DND-41 (cell line): Measurements from ENCODE around the gene BTBD8.

Experiments used
- ATAC-seq: fragments of 200-7000 bp; cut with Tn5 transposase; 3 replicates; pipeline ENCODE4 v1.9.1; 2021; ENCODE audit warnings: low read depth; ENCODE audit not compliant: insufficient read depth
- DNase-seq: peaks from one replicate; pipeline ENCODE4 v3.0.0-alpha.2; 2020
- H2AFZ ChIP-seq: 2 replicates; pipeline ENCODE4 v1.6.0; 2012; ENCODE audit warnings: low read depth, low read length
- H3K27ac ChIP-seq: 2 replicates; pipeline ENCODE4 v1.5.1; 2012; ENCODE audit warnings: low read length, inconsistent platforms
- H3K27me3 ChIP-seq: fragments of 200-600 bp; sonication (generic); 2 replicates; pipeline ENCODE4 v1.6.0; 2012; ENCODE audit warnings: low read length, mild to moderate bottlenecking, inconsistent platforms; ENCODE audit not compliant: insufficient read depth, poor library complexity
- H3K36me3 ChIP-seq: 2 replicates; pipeline ENCODE4 v1.5.1; 2012; ENCODE audit warnings: low read length, inconsistent platforms; ENCODE audit not compliant: insufficient read depth
- H3K4me1 ChIP-seq: 2 replicates; pipeline ENCODE4 v1.5.1; 2012; ENCODE audit warnings: mild to moderate bottlenecking, low read length; ENCODE audit not compliant: insufficient read depth
- H3K4me2 ChIP-seq: 2 replicates; pipeline ENCODE4 v1.6.0; 2012; ENCODE audit warnings: mild to moderate bottlenecking, moderate library complexity, low read length, inconsistent platforms; ENCODE audit not compliant: insufficient read depth
- H3K4me3 ChIP-seq, 2 experiments: fragments of 200-600 bp in 1 of 2; shearing (Covaris generic) in 1 of 2; 2 replicates each; pipeline ENCODE4 v1.5.1; 2012 to 2016; ENCODE audit warnings: inconsistent platforms in 2 of 2, low read length in 2 of 2, mild to moderate bottlenecking in 2 of 2, low read depth in 1 of 2, moderate library complexity in 1 of 2
- H3K79me2 ChIP-seq: 2 replicates; pipeline ENCODE4 v1.6.0; 2012; ENCODE audit warnings: low read length, inconsistent platforms; ENCODE audit not compliant: insufficient read depth
- H3K9ac ChIP-seq: 2 replicates; pipeline ENCODE4 v1.6.0; 2012; ENCODE audit warnings: low read depth, mild to moderate bottlenecking, inconsistent platforms, low read length, moderate library complexity
- H3K9me3 ChIP-seq: 2 replicates; pipeline ENCODE4 v1.5.1; 2012; ENCODE audit warnings: low read length, moderate library complexity, mild to moderate bottlenecking, inconsistent platforms; ENCODE audit not compliant: insufficient read depth, severe bottlenecking
- H4K20me1 ChIP-seq: 2 replicates; pipeline ENCODE4 v1.6.0; 2012; ENCODE audit warnings: low read length; ENCODE audit not compliant: insufficient read depth
- CTCF ChIP-seq: IDR thresholded peaks from 2 replicates; pipeline ENCODE4 v1.5.1; 2012; ENCODE audit warnings: borderline replicate concordance, low read length, moderate library complexity, mild to moderate bottlenecking; ENCODE audit not compliant: poor library complexity, severe bottlenecking; ENCODE audit errors: extremely low read depth
- EZH2 ChIP-seq: IDR thresholded peaks from 3 replicates; pipeline ENCODE4 v1.6.1; 2012; ENCODE audit warnings: borderline replicate concordance, low read depth, mild to moderate bottlenecking, moderate library complexity, low read length, inconsistent platforms; ENCODE audit not compliant: severe bottlenecking

BTBD8 gene

DNA sequence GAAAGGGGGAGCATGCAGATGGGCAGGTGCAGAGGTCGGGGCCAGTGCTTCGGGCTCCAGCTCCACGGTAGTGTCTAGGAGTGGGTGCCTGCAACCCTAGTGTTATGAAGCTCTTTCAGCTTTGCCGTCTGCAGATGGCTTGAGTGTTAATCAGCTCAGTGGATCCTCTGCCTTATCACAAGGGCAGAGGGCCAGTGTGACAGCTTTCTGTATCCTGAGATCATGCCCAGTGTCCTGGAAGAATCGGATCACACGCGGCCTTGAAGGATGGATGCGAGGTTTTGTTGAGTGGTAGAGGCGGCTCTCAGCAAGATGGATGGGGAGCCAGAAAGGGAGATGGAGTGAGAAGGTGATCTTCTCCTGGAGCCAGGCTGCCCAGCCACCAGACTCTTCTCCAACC lies 112.1 kb downstream of the BTBD8 start:
- H3K36me3 ChIP-seq, result no peaks in the 10 kb centered on the region
- H2AFZ ChIP-seq, result no peak overlapping the region
- no peak for ATAC-seq
- no peaks in the 10 kb centered on the region for H3K27me3 ChIP-seq
- no peak overlapping the region for H3K27ac ChIP-seq
- DNase-seq, result no peak
- H3K79me2 ChIP-seq, result no peaks in the 10 kb centered on the region
- no peaks in the 10 kb centered on the region for H3K9me3 ChIP-seq
- no peak overlapping the region for H3K4me2 ChIP-seq
- H3K4me3 ChIP-seq, result no peak overlapping the region
- H3K9ac ChIP-seq, result no peak overlapping the region
- H3K4me1 ChIP-seq, result peaks cover 4% of the 10 kb centered on the region; the same call in 1 of the 2 replicates
- no peak for TF ChIP-seq EZH2
- TF ChIP-seq CTCF, result no peak
- no peaks in the 10 kb centered on the region for H4K20me1 ChIP-seq

DNA sequence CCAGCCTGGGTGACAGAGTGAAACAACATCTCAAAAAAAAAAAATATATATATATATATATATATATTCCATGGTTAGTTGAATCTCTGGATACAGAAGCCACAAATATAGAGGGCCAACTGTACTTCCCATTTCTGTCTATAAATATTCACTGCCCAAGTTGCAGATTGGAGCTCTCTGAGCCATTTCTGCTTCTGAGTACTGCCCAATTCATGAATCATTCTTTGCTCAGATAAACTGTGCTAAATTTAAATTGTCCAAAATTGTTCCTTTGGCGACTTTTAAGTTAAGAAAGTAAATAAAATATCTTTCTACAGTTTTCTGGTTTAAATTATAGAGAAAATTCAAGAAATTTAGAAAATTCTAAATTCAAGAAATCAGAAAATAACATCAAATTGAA lies 114.4 kb downstream of the BTBD8 start:
- no peak overlapping the region for H3K27ac ChIP-seq
- H3K9ac ChIP-seq, result no peak overlapping the region
- no peaks in the 10 kb centered on the region for H3K79me2 ChIP-seq
- TF ChIP-seq CTCF, result no peak
- no peak for TF ChIP-seq EZH2
- no peak overlapping the region for H3K4me3 ChIP-seq
- H3K4me2 ChIP-seq, result no peak overlapping the region
- H3K9me3 ChIP-seq, result no peaks in the 10 kb centered on the region
- H3K4me1 ChIP-seq, result peaks cover 4% of the 10 kb centered on the region; the same call in 1 of the 2 replicates
- H3K27me3 ChIP-seq, result no peaks in the 10 kb centered on the region
- ATAC-seq (no peak), DNase-seq (no peak)
- no peak overlapping the region for H2AFZ ChIP-seq
- no peaks in the 10 kb centered on the region for H4K20me1 ChIP-seq
- no peaks in the 10 kb centered on the region for H3K36me3 ChIP-seq

DNA sequence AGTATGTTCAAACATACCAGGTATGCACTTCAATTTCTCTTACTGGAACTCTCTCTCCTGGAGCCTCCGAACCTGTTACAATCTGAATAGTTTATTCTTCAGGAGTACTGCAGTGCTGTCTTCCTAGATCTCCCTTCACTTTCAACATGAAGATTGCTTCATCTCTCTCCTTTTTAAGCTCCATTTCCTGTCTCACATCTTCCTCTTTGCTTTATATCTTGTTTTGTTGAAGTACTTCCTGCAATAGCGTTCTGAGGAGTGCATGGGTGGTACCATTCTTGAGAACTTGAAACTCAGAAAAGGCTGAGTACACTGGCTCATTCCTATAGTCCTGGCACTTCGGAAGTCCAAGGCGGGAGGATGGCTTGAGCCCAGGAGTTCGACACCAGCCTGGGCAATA lies 121.8 kb downstream of the BTBD8 start:
- no peaks in the 10 kb centered on the region for H4K20me1 ChIP-seq

More for the DNA sequence above, 121.8 kb downstream of the BTBD8 start:
- H3K27me3 ChIP-seq, result no peaks in the 10 kb centered on the region
- DNase-seq (peak; percentile 10), ATAC-seq (peak; percentile 76)
- H3K27ac ChIP-seq, result no peak overlapping the region; the same call in 1 of the 2 replicates
- peaks cover 12% of the 10 kb centered on the region for H3K4me1 ChIP-seq
- H3K4me2 ChIP-seq, result 0 out of 2 replicates have a peak overlapping the region, but pooled peaks have one; percentile 10
- peaks cover 5% of the 10 kb centered on the region for H3K9me3 ChIP-seq
- H3K36me3 ChIP-seq, result no peaks in the 10 kb centered on the region
- H2AFZ ChIP-seq, result peak overlapping the region; percentile 74
- no peaks in the 10 kb centered on the region for H3K79me2 ChIP-seq
- no peak overlapping the region for H3K4me3 ChIP-seq
- TF ChIP-seq CTCF, result no peak
- no peak for TF ChIP-seq EZH2
- no peak overlapping the region for H3K9ac ChIP-seq
